Measurements from ENCODE around the gene TBC1D16.
"Not testable (repeated sequence)": the region's sequence is repeated elsewhere in the genome, so short reads cannot be mapped to it uniquely, and the experiment has no call there.

The TBC1D16 gene

DNA sequence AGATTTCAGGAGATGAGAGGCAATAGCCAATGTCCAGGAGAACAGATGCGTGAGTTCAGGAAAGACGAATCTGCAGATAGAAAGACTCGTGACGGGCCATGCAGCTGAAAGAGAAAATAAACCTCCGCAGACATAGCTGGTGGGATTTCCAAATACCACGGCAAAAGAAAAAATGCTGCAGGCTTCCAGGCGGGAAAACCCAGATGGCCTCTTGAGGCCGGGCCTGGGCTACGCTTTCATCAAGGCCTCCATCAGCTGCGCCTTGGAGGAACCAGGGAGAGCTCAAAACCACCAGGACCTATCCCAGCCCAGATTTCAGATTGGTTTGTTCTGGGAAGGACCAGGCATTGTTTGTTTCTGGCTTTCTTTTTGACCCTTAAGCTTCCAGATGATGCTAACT lies 17.4 kb upstream of the TBC1D16 start:
- peak; percentile 24 for DNase-seq (ENCODE audit: low spot score)

DNA sequence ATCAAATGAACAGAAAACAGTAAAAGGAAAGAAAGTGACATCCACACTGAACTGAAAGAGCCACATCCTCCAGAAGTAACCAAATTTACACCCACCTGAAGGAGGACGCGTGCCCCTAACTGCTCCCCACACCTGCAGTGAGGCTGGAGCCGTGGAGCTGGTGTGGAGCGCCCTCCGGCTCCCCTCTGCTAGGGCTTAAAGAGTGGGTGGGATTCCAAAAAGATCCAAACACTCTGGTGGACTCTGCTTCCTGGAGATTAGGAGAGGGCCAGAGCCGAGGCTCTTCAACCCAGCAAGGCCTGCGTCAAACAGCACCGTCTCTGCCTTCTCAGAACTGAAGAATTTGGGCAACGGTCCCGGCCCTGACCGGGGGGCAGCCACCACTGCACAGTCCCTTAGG lies 16.0 kb upstream of the TBC1D16 start:
- DNase-seq (ENCODE audit: low spot score), result peak; percentile 24

DNA sequence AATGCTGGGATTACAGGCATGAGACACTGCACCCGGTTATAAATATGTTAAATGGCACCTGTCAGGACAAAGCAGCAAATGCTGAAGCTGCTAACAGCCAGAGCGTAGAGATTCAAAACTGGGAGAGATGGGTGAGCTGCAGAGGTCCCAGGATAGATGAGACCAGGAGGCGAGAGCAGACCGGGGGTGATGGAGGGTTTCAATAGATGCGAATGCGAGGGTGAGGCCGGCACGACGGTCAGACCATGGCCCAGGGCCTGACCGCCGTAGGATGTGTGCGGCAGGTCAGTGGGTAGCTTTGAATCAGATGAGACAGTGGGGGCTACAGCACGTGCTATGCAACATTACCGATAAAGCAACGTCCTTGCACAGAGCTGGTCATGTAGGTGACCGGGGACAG lies 15.0 kb upstream of the TBC1D16 start:
- DNase-seq (ENCODE audit: low spot score), result peak; percentile 28

DNA sequence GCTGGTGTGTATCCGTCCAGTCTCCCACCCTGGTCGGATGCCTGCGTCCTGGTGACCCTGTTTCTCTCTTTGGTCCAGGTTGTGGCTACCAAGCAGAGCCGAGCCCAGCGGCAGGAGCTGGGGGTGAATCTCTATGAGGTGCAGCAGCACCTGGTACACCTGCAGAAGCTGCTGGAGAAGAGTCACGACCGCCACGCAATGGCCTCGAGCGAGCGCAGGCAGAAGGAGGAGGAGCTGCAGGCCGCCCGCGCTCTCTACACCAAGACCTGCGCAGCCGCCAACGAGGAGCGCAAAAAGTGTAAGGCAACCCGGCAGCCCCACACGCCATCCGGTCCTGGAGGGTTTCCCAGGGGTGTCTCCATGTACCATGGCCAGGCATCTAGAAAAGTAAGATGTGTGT lies 14.3 kb upstream of the TBC1D16 start:
- DNase-seq (ENCODE audit: low spot score), result no peak

DNA sequence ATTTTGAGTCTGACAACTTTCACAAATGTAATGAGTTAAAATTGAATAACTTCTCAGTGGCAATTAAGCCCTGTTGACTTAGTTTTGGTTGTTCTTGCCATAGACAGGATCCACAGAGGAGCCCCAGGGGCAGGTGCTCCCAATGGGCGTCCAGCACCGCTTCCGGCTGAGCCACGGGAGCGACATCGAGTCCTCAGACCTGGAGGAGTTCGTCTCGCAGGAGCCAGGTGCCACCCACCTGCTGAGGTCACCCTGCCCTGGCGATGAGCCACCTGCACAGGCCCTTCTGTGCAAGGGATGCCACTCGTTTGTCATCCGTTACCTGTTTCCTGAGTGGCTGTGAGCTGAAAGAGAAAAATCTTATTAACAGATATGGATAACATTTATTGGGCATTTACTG lies 11.5 kb upstream of the TBC1D16 start:
- DNase-seq (ENCODE audit: low spot score), result peak; percentile 33

DNA sequence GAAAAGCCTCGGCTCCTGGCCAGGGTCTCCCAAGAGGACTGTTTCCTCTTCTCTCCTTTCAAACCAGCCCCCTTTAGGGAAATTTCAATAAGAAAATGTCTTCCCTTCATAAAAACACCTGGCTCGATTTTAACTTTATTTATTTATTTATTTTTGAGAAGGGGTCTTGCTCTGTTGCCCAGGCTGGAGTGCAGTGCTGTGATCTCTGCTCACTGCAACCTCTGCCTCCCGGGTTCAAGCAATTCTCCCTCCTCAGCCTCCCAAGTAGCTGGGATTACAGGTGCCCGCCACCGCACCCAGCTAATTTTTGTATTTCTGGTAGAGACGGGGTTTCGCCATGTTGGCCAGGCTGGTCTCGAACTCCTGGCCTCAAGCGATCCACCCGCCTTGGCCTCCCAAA lies 11.0 kb upstream of the TBC1D16 start:
- not testable (repeated sequence) for DNase-seq (ENCODE audit: low spot score)

DNA sequence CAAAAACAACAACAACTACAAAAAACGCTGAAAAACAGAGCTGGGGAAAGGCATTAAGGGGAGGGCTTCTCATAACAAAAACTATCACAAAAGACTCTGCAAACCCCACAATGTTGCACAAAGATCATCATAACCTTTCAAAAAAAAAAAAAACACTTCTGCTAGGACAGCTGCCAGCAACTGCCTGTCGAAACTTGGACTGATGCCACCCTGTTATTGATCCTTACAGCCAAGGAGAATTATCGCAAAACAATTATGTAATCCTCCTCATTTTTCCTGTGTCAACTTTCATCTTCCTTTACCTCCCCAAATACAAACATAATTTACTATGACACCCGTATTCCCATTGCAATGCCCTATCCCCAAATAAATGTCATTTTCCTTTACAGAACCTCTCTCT lies 10.0 kb upstream of the TBC1D16 start:
- no peak for DNase-seq (ENCODE audit: low spot score)

DNA sequence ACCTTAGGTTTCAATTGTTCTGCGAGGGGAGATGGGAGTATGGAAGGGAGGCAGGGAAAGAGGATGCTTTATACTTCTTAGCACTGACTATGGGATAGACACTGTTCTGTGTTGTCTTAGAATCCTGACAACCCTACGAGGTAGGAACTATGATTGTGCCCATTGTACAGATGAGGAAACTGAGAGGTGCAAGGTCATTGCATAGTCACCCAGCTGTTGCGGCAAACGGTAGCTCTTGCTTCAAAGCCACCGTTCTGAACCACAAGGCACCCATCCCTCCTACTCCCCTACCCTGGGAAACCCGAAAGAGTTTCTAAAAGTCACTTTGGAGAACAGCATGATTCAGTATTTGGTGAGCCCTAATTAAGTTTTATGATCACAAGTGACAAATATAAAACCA lies 8.3 kb upstream of the TBC1D16 start:
- peak; percentile 5 for DNase-seq (ENCODE audit: low spot score)

DNA sequence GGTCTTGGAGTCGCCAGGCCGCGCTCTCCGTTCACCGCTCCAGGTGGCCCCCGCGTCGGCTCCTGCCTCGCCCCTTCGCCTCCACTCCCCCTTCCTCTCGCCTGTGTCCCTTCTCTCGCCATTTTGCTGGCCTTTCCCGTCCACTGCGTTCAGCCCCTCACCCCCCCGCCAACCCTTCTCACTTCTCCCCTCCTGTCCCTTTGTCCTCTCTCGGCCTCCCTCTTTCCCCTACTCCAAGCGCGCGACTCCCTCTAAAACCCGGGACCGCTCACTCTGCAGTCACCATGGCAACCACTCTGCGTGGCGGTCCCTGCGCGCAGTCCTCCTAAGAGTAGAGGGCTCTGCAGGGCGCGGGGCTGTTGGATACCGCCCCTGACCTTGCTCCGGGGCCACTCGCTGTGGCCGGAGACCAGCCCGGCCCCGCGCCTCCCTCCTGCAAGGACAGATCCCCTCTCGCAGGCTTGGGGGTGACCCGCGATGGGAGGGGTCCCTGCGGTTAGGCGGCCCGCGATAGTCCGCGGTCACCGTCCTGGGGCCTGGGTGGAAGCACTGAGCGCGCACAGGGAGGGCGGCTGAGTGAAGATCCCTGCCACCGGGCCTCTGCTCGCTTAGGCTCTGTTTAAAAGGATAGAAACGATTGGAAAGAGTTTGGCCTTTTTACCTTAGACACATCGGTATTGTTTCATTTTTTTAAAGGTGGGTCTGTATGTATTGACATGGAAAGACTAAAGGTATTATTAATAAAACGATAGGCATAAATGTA lies 1.2 kb upstream of the TBC1D16 start:
- DNase-seq (ENCODE audit: low spot score), result peak; percentile 85

DNA sequence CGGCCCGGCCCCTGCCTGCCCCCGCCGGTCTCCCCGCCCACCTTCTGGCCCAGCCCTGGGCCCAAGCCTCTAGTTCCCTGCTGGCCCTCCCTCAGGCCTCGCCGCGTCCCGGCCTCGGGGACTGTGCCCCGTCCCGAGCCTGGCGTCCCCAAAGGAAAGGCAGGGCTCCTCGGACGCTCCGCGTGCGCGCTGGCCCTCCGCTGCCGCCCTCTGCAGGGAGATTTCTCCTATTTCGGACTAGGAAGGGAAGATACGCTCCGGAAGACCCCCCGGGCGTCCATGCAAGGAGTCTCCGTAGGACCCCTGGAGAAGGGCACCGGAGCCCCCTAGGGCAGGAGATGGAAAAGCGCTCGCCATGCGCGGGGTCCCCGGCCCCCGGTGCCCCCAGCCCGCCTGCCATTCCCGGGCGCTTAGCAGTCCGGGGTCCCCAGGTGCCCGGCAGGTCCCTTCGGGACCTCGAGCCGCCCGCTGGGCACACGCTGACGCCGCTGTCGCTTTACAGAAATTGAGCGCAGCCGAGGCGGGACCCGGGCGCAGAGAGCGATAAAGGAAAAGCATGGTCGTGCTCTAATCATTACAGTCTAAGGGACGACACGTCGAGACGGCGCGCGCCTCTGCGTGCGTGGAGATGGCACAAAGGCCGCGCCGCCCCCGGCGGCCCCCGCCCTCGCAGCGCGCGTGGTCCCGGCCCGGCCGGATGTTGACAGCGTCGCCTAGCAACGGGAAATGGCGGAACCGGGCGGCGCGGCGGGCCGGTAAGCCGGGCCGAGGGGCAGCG lies 454 bp upstream of the TBC1D16 start, which contains the start of gene CCDC40:
Gene CCDC40, plus strand, starts transcription at position 706 of the 778 bp plus-strand sequence. Its CDS starts 21 bp downstream, at position 727.
- DNase-seq (ENCODE audit: low spot score), result peak; percentile 98

DNA sequence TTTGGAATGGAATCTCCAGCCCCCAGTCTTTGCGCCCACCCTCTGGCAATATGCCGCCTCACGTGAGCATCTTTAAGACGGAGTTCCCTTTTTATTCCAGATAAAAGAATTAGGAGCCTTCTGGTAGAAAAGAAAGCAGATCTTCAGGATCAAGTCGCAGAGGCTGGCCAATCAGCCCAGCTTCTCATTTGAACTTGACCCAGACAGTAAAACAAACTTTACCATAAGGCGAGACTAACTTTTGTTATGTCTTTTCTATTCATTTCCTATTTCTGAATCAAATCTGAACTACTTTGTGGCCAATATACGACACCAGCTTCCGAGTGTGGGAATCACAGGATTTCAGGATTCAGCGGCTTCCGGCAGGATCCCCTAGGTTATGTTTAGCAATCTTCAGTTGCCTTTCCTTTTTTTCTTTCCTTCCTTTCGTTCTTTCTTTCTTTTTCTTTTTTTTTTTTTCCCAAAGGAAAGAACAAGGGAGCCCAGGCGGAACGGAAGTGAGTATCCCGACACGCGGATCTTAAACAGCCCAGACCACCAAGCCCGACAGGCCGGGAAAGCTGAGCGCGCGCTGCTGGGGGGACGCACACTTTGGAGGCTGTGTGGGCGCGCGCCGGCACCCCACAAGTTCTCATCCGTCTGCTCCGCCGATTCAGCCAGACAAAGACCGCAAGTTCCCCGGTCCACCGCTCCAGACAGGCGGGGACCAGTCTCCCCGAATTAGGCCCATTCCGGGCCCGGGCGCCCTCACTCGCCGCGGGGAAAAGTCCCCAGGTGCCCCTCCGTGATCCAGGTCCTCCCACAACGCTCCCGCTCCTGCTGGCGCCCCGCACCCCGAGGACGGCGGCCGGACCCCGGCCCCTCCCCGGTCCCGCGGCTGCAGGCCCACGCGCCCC lies 633 bp downstream of the TBC1D16 start:
- DNase-seq (ENCODE audit: low spot score), result peak; percentile 34

DNA sequence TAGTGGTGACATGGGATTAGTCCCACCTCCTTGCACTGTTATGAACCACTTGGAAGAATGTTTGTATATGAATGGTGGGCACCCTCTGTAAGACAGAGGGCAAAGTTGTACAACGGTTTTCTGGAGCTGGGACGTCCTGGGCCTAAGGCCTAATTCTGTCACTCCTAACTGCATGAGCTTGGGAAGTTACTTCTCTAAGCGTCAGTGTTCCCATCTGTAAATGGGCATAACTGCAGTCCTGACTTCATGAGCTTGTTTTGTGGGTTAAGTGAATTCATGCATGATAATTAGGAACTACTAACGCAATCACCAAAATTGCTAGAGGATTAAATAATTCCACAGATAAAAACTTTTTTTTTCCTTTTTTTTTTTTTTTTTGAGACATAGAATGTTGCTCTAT lies 1.8 kb downstream of the TBC1D16 start:
- peak; percentile 19 for DNase-seq (ENCODE audit: low spot score)

DNA sequence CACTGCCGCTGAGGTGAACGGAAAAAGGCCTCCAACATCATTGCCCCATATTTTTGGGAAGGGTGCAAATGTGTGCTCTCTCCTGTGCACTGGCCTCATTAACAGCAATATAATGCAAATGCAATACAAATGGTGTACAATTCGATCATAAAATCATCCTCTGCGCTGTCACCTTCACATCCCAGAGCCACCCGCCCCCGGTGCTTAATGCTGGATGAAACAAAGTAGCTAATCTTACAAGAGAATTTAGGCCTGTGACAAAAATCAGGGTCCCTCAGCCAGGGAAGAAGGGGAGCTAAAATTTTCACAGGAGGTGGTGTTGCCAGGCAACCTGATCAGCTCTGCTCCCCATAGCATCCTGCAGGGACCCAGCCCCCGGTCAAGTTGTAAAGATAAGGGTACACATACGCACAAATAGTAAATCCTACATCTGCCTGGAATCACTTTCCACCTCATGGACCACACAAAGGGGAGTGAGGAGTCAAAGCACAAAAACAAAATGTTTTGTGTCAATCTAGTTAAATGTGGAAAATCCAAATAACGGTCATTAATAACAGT lies 3.0 kb downstream of the TBC1D16 start:
- peak; percentile 13 for DNase-seq (ENCODE audit: low spot score)

DNA sequence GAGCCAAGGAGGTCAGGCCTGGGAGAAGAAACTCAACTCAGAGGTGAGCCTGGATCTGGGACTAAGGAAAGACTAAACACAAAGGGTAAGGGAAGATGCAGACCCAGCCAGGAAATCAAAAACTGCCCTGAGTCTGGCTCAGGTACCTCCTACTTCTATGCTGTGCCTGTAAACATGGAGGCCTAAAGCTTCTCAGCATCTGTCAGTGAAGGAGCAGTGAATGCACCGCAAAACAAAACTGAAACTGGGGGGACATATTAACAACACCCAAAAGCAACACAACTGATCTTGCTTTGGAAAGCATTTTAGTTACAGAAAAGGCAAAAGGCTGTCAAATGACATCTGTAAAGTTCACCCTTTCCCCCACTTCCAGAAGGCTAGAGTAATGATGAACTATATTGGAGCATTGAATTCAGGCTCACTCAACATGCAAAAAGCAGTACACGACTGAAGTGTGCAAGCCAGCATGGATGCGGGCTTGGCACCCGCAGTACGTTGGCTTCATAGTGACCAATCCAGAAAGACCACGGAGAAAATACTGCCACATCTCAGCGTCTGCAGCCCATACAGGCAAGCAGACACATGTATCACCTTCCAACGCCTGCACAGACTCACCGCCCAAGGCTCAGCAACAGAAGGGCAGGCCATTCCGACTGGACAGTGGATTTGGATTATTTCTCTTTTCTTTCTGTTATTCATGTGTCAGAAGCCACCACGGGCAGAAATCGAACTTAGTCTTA lies 3.8 kb downstream of the TBC1D16 start:
- DNase-seq (ENCODE audit: low spot score), result peak; percentile 34

DNA sequence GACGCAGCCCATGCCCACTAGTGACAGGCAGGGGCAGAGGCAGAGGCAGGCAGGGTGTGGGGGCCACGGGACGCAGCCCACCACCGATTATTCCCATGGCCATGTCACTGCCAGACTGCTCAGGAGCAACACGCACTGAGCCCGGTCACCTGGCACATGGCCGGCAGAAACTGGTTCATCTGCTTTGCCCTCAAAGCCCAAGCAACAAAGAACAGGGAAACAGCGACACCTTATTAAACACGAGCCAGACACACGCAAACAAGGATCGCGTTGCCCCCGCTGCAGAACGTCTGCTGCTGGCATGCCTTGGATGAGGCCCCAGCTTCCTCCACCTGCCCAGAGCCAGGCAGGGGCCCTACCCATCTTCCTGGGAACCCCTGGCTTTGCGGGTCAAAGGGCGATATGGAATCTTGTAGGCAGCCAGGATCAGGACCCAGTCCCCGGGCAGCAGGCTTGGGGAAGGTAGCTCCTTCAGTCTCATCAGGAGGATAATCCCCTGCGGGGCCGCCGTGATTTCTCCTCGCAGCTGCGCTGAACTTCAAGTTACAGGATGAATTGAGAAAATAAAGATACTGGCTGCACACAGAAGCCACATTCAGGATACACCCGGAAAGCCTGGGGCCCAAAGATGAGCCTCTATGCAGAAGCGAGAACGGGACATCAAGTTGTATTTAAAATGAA lies 4.8 kb downstream of the TBC1D16 start:
- peak; percentile 83 for DNase-seq (ENCODE audit: low spot score)

DNA sequence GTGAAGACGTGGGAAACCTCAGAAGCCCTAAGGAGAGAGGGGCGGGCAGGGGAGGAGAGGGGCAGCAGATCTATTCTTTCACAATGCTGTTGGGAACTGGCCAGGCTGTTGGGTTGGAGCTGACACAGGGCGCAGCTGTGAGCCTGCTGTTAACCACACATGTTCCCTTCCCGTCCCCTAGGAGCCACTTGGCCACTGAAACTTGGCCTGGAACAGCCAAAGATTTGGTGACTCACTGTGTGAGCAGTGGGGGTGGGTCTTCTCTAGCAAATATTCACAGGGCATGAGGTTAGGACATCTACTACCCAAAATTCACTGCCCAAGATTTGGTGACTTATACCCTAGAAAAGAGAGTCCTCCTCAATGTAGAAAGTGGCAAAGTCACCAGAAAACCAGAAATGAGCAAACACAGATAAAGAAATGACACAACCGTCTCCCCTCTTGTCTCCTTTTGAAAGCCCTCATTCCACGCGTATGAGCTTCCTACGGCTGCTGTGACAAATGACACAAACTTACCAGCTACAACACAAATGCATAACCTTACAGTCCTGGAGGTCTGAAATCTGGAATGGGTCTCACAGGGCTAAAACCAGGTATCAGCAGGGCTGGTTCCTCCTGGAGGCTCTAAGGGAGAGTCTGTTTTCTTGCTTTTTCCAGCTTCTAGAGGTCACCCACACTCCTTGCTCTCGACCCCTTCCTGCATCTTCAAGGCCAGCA lies 6.3 kb downstream of the TBC1D16 start:
- DNase-seq (ENCODE audit: low spot score), result peak; percentile 58

DNA sequence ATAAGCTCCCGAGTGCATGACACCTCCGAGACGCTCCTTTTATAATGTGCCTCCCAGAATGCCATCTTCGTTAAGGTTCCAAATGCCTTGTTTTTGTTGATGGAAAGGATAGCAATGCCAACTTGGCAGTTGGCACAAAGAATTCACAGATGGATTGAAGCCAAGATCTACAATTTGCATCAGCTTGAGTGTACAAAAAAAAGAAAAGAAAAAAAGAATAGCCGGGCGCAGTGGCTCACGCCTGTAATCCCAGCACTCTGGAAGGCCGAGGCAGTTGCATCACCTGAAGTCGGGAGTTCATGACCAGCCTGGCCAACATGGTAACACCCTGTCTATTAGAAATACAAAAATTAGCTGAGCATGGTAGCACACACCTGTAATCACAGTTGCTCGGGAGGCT lies 7.6 kb downstream of the TBC1D16 start:
- DNase-seq (ENCODE audit: low spot score), result no peak

DNA sequence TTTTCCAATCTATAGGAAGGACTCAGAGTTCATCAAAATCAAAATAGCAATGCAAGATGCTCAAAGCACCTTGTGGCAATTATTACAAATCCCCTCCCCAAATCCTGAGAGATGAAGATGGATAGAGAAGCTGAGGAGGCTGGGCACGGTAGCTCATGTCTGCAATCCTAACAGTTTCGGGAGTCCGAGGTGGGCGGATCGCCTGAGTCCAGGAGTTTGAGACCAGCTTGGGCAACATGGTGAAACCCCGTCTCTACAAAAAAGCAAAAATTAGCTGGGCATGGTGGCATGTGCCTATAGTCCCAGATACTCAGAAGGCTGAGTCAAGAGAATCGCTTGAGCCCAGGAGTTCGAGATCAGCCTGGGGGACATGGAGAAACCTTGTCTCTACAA lies 8.6 kb downstream of the TBC1D16 start:
- DNase-seq (ENCODE audit: low spot score), result no peak

DNA sequence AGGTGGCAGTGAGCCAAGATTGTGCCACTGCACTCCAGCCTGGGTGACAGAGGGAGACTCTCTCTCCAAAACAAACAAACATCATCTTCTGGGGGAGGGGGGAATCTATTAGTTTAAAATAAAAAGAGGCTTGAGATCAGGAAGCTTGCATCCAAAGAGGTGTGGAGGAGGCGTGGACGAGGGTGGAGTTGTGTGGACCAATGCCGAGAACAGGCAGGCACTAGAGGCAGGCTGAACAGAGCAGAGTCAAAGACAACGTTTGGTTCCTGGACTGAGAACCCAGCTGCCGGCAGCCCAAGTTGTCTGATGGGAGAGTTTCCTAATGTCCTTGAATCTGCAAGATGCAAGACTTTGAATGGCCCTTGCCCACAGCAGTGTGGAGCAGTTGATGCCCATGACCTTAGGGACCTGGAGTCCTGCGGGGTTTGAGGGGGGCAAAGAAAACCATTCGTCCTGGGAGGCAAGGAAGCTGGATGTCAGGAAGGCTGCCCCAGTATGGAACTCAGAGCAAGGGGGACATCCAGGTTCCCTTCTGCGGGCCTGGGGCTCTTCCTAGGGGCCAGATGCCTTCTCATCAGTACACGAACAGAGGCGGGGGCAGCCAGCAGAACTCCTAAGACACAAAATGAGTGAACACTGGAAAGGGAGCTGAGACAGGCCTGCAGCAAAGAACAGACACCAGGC lies 9.2 kb downstream of the TBC1D16 start:
- DNase-seq (ENCODE audit: low spot score), result peak; percentile 45
